Osteoblast (primary cell): ENCODE results near the gene TTC8. TPM values are rescaled to one million over a fixed set of nuclear protein-coding genes. Genes with fewer than 3 reads are reported as not detected.

ENCODE experiments used
- DNase-seq: peaks from one replicate; pipeline ENCODE4 v3.0.0; 2011; ENCODE audit warnings: low spot score, mixed read lengths; ENCODE audit not compliant: insufficient read length; ENCODE audit errors: missing footprints
- H2AFZ ChIP-seq: 2 replicates; pipeline ENCODE4 v1.6.0; 2011; ENCODE audit warnings: mild to moderate bottlenecking, low read length
- H3K27ac ChIP-seq: 2 replicates; pipeline ENCODE4 v1.5.1; 2011; ENCODE audit warnings: mild to moderate bottlenecking, low read depth, low read length, moderate library complexity
- H3K27me3 ChIP-seq: 2 replicates; pipeline ENCODE4 v1.6.0; 2012; ENCODE audit warnings: mild to moderate bottlenecking, control low read depth, inconsistent platforms, low read length, moderate library complexity; ENCODE audit not compliant: insufficient read depth
- H3K36me3 ChIP-seq: 2 replicates; pipeline ENCODE4 v1.5.1; 2011; ENCODE audit warnings: mild to moderate bottlenecking, low read length, control low read depth, moderate library complexity; ENCODE audit not compliant: insufficient read depth
- H3K4me1 ChIP-seq: 2 replicates; pipeline ENCODE4 v1.5.1; 2011; ENCODE audit warnings: mild to moderate bottlenecking, low read length, control low read depth, moderate library complexity; ENCODE audit not compliant: insufficient read depth
- H3K4me2 ChIP-seq: 2 replicates; pipeline ENCODE4 v1.6.0; 2011; ENCODE audit warnings: mild to moderate bottlenecking, low read length; ENCODE audit not compliant: insufficient read depth
- H3K4me3 ChIP-seq: fragments of 200-600 bp; sonication (generic); 3 replicates; pipeline ENCODE4 v1.5.1; 2012; ENCODE audit warnings: mild to moderate bottlenecking, low read length, inconsistent platforms; ENCODE audit not compliant: insufficient read depth
- H3K79me2 ChIP-seq: 2 replicates; pipeline ENCODE4 v1.6.0; 2012; ENCODE audit warnings: mild to moderate bottlenecking, low read length, control low read depth, inconsistent platforms; ENCODE audit not compliant: insufficient read depth
- H3K9me3 ChIP-seq: 2 replicates; pipeline ENCODE4 v1.5.1; 2011; ENCODE audit warnings: low read depth, low read length, control low read depth
- H4K20me1 ChIP-seq: 2 replicates; pipeline ENCODE4 v1.6.0; 2012; ENCODE audit warnings: mild to moderate bottlenecking, low read length, control low read depth; ENCODE audit not compliant: insufficient read depth
- total RNA-seq: library from RNA; depleted of rRNA; stranded (reverse); fragments of >200 nt; gene quantifications from 2 replicates; pipeline ENCODE4 v1.2.3, GENCODE V29; 2012
- TF ChIP-seq, protein P1 (sequence below): IDR thresholded peaks from 2 replicates; pipeline ENCODE4 v1.5.1; 2011; ENCODE audit warnings: mild to moderate bottlenecking, low read depth, low read length, moderate library complexity; ENCODE audit errors: extremely low read depth

TTC8 gene
- total RNA-seq, 1 donor, result 30.8 TPM

DNA sequence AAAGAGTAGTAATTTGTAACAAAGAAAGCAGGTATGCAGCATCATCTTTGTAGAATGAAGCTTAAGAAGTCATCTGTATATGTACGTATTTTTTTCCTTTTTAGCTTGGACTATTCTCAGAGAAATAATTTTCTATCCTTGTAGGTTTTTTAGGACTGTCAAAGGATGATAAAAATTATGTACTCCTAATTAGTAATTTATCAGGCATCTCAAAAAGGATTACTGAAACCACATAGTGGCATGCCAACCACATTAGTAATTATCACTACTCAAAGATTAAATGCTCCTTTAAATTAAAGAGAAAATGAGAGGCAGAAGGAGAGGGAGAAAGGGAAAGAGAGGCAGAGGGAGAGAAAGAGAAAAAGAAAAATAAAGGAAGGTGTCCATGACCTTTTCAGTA lies 17.3 kb downstream of the TTC8 start:
- Histone ChIP-seq H3K36me3 (peaks cover 9% of the 10 kb centered on the region), H3K27me3 (no peaks in the 10 kb centered on the region), H4K20me1 (no peaks in the 10 kb centered on the region), H3K4me2 (no peak overlapping the region), H3K4me3 (no peak overlapping the region), H3K4me1 (peaks cover 5% of the 10 kb centered on the region), H3K27ac (no peak overlapping the region), H3K79me2 (peaks cover 19% of the 10 kb centered on the region), H2AFZ (no peak overlapping the region), H3K9me3 (no peaks in the 10 kb centered on the region)
- TF ChIP-seq, protein P1, sequence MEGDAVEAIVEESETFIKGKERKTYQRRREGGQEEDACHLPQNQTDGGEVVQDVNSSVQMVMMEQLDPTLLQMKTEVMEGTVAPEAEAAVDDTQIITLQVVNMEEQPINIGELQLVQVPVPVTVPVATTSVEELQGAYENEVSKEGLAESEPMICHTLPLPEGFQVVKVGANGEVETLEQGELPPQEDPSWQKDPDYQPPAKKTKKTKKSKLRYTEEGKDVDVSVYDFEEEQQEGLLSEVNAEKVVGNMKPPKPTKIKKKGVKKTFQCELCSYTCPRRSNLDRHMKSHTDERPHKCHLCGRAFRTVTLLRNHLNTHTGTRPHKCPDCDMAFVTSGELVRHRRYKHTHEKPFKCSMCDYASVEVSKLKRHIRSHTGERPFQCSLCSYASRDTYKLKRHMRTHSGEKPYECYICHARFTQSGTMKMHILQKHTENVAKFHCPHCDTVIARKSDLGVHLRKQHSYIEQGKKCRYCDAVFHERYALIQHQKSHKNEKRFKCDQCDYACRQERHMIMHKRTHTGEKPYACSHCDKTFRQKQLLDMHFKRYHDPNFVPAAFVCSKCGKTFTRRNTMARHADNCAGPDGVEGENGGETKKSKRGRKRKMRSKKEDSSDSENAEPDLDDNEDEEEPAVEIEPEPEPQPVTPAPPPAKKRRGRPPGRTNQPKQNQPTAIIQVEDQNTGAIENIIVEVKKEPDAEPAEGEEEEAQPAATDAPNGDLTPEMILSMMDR, result no peak
- DNase-seq, result no peak

DNA sequence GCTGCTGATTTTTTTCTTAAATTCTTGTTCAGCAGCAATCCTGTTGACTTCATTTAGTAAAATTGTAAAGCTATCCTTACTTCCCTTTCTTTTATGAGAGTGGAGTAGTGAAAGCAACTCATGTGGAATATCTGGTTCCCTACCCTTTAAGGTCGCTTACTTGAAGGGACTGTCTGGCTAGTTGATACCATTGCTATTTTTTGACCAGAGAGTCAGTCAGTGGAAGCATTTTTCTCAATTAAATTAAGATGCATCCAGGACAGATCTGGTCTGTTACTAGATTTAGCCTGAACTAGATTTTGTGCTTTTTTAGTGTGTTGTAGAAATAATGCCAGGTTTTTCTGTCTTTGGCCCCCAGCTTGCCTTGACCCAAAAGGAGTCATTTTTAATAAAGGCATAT lies 18.0 kb downstream of the TTC8 start:
- H4K20me1 ChIP-seq, result no peaks in the 10 kb centered on the region
- TF ChIP-seq, protein P1, result no peak
- DNase-seq, result no peak
- H3K4me2 ChIP-seq, result no peak overlapping the region
- no peak overlapping the region for H2AFZ ChIP-seq
- no peaks in the 10 kb centered on the region for H3K9me3 ChIP-seq
- no peaks in the 10 kb centered on the region for H3K27me3 ChIP-seq
- H3K4me1 ChIP-seq, result peaks cover 5% of the 10 kb centered on the region
- H3K79me2 ChIP-seq, result peaks cover 13% of the 10 kb centered on the region
- H3K4me3 ChIP-seq, result no peak overlapping the region
- H3K27ac ChIP-seq, result no peak overlapping the region
- H3K36me3 ChIP-seq, result peaks cover 9% of the 10 kb centered on the region

DNA sequence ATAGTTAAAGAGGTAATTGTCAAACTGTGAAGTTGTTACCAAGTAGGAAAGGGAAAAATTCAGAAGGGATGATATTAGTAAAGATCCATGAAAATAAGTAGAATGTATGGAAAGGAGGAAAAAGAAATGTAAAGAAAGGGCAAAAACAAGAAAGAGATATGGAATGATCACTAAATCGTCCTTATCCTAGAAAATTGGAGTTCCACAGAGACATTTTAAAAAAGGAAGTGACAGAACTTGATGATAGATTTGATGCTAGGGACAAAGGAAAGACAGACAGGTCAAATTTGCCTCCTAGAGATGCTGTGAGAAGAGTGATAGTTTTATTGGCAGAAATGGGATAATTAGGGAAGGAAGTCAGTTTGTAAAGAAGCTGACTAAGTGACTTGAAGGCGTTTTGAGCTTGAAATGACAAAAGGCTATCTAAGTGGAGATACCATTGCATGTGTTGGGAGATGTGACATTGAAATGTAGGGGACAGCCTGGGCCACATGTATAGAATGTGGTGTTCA lies 20.6 kb downstream of the TTC8 start:
- Histone ChIP-seq H3K4me3 (no peak overlapping the region), H2AFZ (no peak overlapping the region), H3K4me2 (no peak overlapping the region), H3K4me1 (peaks cover 21% of the 10 kb centered on the region), H3K36me3 (peaks cover 5% of the 10 kb centered on the region), H3K27me3 (no peaks in the 10 kb centered on the region), H4K20me1 (no peaks in the 10 kb centered on the region), H3K79me2 (peaks cover under 1% of the 10 kb centered on the region), H3K9me3 (no peaks in the 10 kb centered on the region), H3K27ac (no peak overlapping the region)
- TF ChIP-seq, protein P1, result no peak
- no peak for DNase-seq

DNA sequence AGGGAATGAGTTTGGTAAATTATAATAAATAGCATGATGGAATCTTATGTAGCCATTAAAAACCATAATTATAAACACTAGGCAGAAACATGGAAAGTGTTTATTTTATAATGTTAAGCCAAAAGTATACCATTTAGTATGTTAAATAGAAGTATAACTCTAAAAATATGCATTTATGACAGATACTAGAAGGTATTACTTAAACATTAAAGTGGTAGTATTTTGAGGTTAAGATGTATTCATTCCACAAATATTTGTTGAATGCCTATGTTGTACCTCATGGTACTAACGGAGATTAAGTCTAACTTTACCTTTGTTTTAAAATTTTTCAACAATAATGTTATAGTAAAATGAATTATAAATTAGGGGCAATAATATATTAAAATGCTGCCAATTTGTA lies 24.1 kb downstream of the TTC8 start:
- no peak overlapping the region for H3K27ac ChIP-seq
- H3K79me2 ChIP-seq, result no peaks in the 10 kb centered on the region
- no peaks in the 10 kb centered on the region for H3K27me3 ChIP-seq
- H3K4me1 ChIP-seq, result peaks cover 16% of the 10 kb centered on the region
- no peaks in the 10 kb centered on the region for H3K9me3 ChIP-seq
- no peak overlapping the region for H3K4me2 ChIP-seq
- DNase-seq, result no peak
- H3K4me3 ChIP-seq, result no peak overlapping the region
- TF ChIP-seq, protein P1, result no peak
- no peak overlapping the region for H2AFZ ChIP-seq
- H3K36me3 ChIP-seq, result no peaks in the 10 kb centered on the region
- no peaks in the 10 kb centered on the region for H4K20me1 ChIP-seq
